22Rv1 (cell line): ENCODE results near the gene STPG4.

Experiments used
- CTCF ChIP-seq: fragments of 450-650 bp; IDR thresholded peaks from 2 replicates; pipeline ENCODE4 v1.5.1; 2017; ENCODE audit warnings: mild to moderate bottlenecking
- ZFX ChIP-seq: fragments of 450-650 bp; IDR thresholded peaks from 2 replicates; pipeline ENCODE4 v1.6.1; 2017; ENCODE audit warnings: antibody characterized with exemption, borderline replicate concordance

GRCh38 chr2:47089083-47089464, 66.0 kb downstream of the STPG4 start:
- TF ChIP-seq CTCF (no peak), ZFX (no peak)
